Measurements from ENCODE around the gene RIT2. TPM values are rescaled to one million over a fixed set of nuclear protein-coding genes. Genes with fewer than 3 reads are reported as not detected.

Gene RIT2
- polyA plus RNA-seq, 5 donors: not detected

DNA sequence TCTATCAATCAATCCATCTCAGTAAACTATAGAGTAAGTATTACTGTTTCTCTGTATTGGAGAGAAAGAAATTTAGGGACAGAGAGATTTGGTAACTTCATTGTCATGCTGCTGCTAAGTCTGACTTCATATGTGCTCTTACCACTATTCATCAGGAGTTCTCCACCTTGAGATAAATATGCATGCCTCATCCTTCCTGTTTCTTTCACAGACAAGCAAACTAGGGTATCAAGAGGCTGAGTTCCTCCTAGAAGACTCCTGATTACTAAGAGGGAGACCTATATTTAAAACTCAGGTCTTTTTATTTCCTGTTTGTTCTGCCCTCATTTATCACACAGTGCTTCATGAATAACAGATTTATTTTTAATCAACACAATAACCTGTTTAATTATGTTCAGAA is 34.1 kb downstream of the RIT2 start:
- no peak for DNase-seq

DNA sequence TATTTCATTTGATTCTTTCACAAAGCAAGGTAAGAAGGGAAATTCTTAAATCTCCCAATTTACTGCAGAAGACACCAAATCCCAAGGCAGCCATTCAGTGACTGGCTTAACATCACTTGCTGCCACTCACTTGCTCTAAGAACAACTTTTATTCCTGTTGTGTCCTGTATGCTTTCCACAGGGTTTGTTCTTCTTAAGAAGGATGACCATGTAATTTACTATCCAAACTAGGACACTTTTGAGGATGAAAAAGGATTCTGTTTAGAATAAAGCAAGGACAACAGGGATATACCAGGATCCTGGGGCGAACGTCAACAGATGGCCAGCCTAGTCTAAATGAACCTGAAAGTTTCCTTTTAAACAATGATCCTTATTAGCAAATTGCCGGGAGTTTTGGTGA is 34.8 kb downstream of the RIT2 start:
- no peak for DNase-seq

DNA sequence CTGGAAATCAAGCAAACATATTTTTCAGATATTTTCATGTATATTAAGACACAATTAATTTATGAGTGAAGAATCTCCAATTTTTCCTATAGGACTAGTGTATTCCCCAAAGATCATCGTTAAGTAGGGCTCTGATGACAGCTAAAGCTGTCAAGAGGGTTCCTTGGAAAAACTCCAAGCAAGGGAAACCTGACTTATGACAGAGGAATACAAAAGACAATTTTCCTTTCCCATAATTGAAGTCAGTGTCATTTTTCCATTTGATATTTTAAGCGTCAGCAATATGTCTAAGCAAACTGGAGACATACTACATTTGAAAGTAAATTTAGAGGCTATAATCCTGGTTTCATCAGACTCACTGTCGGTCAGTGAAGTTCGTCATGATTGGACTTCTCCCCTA is 36.1 kb downstream of the RIT2 start:
- no peak for DNase-seq

DNA sequence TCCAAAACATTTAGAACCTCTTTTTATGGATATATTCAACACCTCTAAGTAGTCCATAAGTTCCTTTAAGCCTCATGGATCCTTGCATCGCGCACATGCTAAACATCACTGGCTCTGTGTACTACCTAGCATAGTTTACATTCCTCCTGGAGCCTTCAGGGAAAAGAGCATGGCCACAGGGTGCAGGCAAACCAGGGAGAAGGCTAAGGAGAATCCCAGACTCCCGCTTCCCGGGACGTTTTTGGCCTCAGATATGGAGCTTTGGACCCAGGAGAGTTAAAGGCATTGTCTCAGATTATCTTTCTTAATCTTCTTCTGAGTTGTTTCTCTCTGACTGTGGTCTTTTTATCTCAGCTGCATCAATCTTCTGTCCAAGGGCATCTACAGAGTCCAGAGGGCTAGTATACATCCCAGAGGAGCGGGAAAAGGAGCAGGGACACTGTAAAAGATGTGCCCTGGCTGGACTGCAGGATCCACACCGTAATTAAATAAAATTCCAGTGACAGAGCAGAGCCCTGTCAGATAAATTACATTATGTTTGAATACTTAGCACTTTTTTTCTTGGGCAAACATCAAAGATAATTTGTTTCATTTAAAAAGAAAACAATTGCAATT is 36.9 kb downstream of the RIT2 start:
- no peak for DNase-seq

DNA sequence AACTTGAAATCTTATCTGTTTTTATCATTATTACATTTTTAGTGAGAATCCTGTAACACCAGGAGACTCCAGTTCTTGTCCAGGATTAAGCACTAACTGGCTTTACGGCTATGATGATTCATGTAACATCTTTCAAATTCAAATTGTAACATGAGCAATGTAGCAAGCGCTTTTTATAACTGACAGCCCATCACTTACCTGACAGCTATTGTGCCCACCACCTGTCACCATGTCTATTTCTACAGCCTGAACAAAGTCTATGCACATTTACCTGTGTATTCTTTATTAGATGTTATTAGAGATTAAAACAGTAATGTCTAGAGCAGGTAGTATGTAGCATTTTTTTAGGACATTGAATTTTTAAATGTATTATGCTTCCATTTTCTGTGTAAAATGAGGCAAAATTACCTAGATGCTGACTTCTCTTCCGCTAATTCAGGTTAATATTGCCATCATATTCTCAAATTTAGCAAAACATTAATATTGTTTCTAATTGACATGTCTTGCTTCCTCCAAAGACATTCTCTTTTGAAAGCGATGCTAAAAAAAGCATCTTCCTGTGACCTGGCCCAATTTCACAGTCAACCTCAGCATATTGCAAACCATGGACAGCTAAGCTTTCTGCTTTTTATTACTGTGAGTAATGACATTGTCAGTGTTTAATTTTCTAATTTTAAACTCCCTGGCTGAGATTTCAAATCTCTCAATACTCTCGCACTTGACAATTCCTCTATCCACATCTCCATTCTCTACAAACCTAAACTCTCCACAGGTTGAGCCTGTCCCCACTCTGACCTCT is 37.8 kb downstream of the RIT2 start:
- DNase-seq: no peak

DNA sequence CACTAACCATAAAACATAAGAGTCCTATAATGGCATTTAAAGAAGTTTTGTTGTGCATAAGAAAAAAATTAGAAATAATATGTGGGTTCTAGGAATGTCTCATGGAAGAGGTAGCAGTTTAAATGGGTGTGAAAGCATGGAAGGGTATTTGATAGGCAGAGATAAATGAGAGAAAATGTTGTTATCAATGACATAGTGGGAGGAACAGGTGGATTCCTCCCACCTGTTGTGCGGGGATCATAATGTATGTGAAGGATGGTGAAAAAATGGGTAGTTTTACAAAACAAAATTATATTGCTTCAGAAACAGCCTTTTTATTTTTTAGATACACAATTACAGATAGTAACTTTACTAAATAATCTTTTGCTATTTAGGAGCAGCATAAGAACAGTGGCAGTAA is 41.7 kb downstream of the RIT2 start:
- DNase-seq: no peak

DNA sequence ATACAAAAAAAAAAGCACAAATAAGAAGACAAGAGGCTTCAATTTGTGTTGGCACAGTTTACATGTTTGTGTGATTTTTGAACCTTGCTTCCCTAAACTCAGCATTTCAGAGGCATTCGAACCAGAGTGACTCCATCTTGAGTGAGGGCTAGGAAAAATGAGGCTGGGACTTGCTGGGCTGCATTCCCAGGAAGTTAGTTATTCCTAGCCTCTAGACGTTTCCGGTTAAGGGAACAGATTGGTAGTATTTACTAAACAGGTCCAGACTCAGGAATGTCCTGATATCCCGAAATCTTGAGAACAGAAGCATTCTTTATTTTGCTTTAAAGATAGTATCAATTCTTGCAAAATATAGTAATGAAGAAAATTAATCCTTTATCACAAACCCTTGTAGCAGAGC is 46.7 kb downstream of the RIT2 start:
- DNase-seq: no peak

DNA sequence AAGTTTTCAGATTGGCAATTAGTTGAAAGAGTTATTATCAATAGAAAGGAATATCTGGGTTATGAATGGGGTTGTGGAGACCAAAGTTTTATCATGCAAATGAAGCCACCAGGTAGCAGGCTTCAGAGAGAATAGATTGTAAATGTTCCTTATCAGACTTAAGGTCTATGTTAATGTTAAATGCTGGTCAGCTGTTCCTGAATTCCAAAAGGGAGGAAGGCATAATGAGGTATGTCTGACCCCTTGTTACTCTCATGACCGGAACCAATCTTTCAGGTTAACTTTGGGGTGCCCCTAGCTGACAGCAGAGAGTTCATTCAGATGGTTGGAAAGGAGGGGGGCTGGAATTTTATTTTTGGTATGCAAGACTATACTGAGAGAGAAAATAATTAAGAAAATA is 47.9 kb downstream of the RIT2 start:
- no peak for DNase-seq

DNA sequence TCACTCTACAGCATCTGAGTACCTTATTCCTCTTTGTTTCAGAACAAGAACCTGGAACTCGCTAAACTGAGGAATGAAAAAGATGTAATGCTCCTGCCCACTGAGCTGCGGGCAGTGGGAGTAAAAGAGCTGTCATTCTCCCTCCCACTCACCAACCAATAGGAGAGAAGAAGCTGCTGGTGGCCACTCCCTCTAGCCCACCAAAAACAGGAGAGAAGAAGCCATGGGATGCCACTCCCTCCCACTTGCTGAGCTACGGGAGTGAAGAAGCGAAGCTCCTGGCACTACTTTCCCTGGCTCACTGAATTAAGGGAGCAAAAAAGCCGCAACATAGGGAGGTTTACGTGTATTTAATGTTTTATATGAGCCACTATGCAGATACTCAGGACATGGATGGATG is 53.7 kb downstream of the RIT2 start:
- no peak for DNase-seq

DNA sequence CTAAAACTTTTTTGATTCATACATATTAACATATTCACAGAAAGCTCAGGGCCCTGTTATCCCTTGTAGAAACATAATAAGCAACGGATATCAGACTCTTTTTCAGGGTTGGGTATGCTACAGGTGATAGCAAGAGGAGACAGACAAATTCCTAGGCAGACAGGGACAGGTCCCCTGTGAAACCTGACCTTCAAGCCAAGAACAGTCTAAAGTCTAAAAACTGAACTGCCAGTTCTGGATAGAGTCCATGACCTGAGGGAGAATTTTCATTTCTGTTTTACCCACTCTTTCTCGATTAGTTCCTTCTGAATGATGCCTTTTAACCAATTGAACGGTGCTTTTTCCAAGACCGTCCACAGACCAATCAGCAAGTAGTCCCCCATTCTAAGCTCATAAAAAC is 54.2 kb downstream of the RIT2 start:
- DNase-seq: no peak

DNA sequence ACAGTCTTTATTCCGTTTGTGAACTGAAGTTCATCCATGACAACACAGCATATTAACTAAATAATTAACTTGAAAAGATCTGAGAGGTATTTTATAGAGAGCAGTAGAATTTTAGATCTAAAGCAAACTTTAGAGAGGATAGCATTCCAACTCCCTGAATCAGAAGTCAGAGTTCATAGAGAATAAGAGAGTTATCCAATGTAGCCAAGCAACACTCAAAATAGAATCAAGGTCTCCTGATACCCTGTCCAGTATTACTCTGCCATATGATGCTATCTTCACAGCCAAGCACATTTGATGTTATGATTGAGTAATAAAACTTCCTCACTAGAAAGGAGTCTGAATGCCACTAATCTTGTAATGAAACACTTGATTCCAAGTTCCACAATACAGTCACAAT is 55.5 kb downstream of the RIT2 start:
- no peak for DNase-seq

DNA sequence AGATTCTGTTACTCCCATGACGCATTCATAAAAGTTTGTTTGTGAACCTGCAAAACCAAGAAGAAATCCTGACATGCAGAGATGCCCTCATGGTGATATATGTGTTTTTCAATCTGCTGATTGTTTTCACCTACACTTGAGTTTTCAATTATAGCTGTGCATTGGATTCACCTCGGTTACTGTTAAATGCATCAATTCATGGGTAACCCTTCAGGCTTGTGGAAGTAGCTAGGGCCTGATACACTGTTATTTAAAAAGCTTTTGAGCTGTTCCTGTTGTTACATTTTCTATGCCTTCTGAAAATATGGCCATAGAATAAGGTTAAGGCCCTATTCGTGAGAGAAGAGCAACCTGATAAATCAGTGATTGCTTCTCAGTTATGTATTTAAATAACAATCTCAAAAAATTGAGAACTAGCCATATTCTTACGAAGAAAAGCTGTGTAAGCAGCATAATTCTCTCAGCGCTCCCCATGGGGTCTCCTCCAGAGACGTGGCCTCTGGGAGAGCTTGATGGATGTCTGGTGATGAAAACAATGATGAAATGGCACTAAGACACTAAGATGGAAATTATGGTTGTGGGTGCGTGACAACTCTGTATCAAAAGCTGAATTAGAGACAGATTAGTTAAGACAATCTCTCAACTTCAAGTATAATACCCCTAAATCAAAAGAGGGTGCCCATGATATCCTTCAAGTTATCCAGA is 60.5 kb downstream of the RIT2 start:
- DNase-seq: no peak

DNA sequence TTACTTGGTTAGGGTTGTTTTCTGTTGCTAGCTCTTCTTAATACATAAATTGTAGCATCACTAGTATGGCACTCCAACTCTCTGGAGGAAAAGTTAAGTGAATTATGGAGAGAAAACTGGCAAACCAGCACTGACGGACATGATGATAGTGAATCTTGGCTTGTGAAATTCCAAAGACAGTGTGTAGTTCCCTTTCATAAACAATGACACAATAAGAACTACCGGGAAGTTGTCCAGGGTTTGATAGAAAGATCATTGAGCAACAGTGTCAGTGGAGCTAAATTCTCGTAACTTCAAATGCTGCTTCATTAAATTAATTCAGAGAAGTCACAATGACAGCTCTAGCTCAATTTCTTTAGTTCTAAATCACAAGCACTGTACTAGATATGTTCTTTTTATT is 66.5 kb downstream of the RIT2 start:
- peak; percentile 47 to 56 for DNase-seq

DNA sequence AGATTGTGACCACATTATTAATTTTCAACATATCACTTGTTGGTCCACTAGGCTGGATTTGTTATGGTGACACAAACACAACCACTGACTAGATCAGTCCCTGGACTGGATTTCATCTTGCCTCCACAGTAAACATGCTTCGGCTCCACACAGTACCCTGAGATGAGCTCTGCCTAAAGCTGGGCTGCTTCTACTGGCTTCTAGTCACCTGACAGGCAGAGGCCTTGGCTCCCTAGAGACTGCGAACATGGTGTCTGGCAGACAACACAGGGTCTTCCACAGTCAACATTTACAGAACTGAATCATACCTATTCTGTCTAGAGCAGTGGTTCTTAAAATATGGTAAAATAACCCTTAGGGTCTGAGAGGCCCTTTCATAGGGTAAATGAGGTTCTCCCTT is 69.2 kb downstream of the RIT2 start:
- DNase-seq: no peak

DNA sequence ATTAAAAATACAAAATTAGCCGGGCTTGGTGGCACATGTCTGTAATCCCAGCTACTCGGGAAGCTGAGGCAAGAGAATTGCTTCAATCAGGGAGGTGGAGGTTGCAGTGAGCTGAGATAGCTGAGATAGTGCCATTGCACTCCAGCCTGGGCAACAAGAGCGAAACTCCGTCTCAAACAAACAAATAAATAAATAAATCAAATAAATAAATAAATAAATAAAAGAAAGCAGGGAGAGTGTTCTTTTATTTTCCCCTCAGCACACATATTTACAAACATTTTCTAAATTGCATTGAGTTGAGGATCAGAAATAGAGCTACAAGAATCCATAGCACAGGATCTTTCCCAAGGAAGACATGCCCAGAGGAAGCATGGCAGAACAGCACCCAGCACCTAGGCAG is 71.9 kb downstream of the RIT2 start:
- DNase-seq: no peak

DNA sequence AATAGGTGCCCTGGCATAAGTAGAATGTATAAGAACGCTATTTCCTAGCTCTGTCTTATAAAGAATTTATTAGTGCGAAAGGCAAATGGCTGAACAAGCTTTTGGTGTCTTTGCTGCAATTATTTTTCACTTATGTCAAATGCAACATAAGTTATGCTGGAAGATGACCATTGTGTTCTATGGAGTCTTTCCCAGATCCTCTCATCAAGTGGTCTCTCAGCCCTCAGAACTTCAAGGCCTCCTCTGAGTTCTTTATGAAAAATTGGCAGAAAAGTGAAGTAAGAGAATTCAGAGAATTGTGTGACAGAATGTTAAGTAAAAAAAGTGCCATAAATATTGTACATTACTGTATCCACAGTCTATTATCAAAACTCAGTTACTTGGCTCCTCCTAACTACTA is 75.2 kb downstream of the RIT2 start:
- DNase-seq: no peak

DNA sequence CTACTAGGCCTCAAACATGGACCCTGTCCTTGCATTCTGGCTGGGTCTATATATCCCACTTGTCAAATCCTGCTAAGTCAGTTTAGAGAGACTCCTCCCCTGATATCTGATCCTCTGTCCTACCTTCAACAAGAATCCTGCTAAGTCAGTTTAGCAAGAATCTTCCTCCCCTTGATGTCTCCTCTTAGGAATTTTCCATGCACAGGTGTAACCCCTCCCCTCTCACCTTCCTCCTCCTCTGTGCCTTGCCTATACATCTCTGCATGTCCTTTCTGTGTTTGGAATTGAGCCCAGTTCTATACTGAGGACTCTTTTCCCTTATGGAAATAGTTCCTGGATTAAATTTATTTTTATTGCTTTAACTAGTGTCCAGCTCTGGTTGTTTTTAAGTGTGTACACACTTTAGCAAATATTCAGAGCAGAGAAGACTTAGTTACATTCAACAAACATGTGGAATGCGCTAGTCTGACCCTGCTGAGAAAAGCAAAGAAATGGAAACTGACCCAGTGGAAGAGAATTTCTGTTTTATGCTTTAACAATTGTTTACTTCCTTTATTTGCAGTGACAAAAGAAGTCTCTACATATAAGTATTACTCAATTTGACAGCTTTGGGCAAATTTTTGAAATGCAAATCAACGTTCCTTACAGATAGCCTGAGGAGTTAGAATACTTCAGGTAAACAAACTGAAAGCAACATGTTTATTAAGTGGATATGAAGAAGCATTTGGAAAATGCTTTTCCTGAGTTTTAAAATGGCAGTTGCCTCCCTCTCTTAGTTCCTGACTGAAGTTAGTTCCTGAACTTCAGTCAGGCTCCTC is 80.6 kb downstream of the RIT2 start:
- DNase-seq: no peak

DNA sequence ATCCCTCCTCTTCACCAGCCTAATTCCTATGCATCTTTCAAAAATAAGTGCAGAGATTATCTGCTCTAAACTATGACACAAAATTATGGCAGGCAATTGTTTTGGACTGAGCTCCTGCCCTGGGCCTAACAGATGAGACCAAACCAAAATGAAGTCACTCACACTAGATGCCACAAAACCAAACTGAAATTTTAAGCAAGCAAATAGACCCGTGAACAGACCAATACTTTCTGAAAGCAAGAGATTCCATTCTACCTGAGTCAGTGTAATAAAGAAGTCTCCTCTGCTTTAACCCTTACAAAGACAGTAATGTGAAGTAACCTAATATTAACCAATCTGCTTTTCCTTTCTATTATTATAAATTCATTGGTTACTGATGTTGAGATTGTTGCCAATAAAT is 84.3 kb downstream of the RIT2 start:
- no peak for DNase-seq

DNA sequence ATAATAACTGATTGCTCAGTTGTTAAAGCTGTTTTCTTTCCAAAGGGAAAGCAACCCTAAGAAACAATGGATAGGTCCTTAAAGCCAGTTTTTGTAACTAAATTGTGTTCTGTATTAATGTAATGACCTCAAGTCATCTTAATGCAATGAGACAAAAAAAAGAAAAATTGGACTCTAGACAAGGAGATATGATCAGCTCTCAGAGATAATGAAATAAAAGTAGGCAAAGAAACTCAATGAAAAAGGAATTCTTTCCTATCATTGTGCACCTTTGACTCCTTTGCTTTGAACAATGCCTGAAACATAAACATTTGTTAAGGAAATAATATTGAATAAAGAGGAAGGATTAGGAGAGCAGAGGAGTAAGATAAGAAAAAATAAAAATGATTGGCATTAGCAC is 86.1 kb downstream of the RIT2 start:
- no peak for DNase-seq

DNA sequence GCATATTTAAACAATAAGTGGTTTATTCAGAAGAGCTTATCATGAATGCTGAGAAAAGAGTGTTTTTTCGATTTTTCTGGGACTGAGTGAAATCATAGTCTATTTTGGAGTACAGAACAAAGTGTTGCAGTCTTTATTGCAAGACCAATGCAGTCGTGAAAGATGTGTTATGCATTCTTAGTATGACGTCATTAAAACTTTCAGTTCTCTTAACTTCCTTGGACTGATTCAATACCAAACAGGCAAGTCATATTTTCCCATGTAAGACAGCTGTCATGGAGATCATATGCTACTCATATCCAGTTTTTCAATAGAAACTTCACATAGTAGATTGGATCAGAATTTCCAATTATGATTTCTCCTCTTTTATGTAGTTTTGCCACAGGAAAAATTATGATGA is 92.6 kb downstream of the RIT2 start:
- no peak for DNase-seq

DNA sequence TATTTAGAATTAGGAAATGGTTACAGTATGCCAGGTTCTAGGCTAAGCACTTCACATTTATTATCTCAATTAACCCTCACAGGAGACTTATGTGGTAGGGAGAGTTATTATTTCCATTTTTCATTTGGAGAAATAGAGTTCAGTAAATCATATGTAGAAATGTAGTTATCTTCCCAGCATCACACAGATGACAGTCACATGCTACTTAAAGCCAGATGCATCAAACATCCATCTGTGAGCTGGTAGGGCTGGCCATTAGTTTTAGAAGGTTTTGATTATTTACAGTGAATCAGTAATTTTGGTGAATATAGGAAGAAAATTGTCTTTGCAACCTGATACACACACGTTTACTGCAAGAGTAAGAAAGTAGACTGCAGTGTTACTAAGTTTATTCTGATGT is 97.9 kb downstream of the RIT2 start:
- no peak for DNase-seq

DNA sequence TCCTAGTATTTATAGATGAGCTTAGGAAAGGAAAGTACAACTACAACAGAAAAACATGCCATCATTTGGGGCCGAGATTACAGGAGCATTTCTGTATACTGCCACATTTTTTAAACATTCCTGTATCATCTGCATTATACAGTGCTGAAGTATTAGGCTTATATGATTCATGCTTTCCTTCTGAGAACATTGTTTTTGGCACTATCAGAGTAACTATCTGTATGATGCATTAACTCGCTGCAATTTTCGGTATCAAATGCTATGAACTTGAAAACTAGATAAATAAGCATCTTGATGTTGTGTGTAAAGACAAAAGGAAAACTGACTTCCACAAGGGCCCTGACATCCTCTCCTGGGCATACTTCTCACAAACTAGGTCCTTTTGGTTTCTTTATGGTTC is 102.0 kb downstream of the RIT2 start:
- no peak for DNase-seq

Measured in right lung (tissue), 5 donors.